Gastroesophageal sphincter (tissue), 4 donors: ENCODE measurements around the gene GDF2. TPM values are rescaled to one million over a fixed set of nuclear protein-coding genes. Genes with fewer than 3 reads are reported as not detected.
A peak's percentile ranks its signal among the peaks of the same experiment; 100 is the strongest.

Experiments
- ATAC-seq: fragments of 150-250 bp; one replicate; pipeline ENCODE4 v1.9.1; 2016; ENCODE audit warnings: mild to moderate bottlenecking, moderate library complexity
- H3K27ac ChIP-seq, 4 donors: fragments of 200-600 bp; sonication (generic) in 3 of 4; 1 replicate in 3 of 4; 2 replicates in 1 of 4; pipeline ENCODE4 v1.5.1; 2016 to 2019
- H3K27me3 ChIP-seq: fragments of 200-600 bp; sonication (generic); one replicate; pipeline ENCODE4 v1.5.1; 2019
- H3K36me3 ChIP-seq, 2 donors: fragments of 200-600 bp; sonication (generic); one replicate each; pipeline ENCODE4 v1.5.1; 2019; ENCODE audit warnings: control low read depth in 1 of 2
- H3K4me1 ChIP-seq, 3 donors: fragments of 200-600 bp; sonication (generic); 1 replicate in 2 of 3; 2 replicates in 1 of 3; pipeline ENCODE4 v1.5.1; 2016 to 2019; ENCODE audit warnings: control low read depth in 2 of 3
- H3K4me3 ChIP-seq, 2 donors: fragments of 200-600 bp; sonication (generic); one replicate each; pipeline ENCODE4 v1.5.1; 2019; ENCODE audit warnings: mild to moderate bottlenecking in 1 of 2, moderate library complexity in 1 of 2
- H3K9me3 ChIP-seq, 3 donors: fragments of 200-600 bp; sonication (generic); one replicate each; pipeline ENCODE4 v1.5.1; 2017 to 2019; ENCODE audit warnings: control low read depth in 2 of 3
- EP300 ChIP-seq: sonication (generic); formaldehyde crosslinking; IDR thresholded peaks from one replicate; pipeline ENCODE4 v1.6.1; 2017; ENCODE audit warnings: antibody characterized with exemption, mild to moderate bottlenecking
- POLR2A ChIP-seq, 2 donors: fragments of 450-650 bp; IDR thresholded peaks; one replicate each; pipeline ENCODE4 v1.6.1; 2017; ENCODE audit warnings: antibody characterized with exemption in 2 of 2, mild to moderate bottlenecking in 2 of 2, moderate library complexity in 1 of 2
- POLR2AphosphoS5 ChIP-seq: sonication (generic); formaldehyde crosslinking; IDR thresholded peaks from one replicate; pipeline ENCODE4 v1.6.1; 2017; ENCODE audit warnings: antibody characterized with exemption
- WGBS, 2 donors: methylation state at CpG; one replicate each; pipeline ENCODE4 v1.1.5; 2018; ENCODE audit warnings: low coverage in 1 of 2; 5-methylcytosine and 5-hydroxymethylcytosine counted together
- total RNA-seq, 4 donors: library from RNA; depleted of rRNA; stranded (reverse); fragments of >200 nt; gene quantifications; one replicate each; pipeline ENCODE4 v1.1.0, GENCODE V29; 2016
- TF ChIP-seq, protein P1 (sequence below), 4 experiments: fragments of 200-600 bp in 2 of 4; fragments of 450-650 bp in 2 of 4; sonication (generic) in 1 of 4; IDR thresholded peaks; one replicate each; pipeline ENCODE4 v1.5.1; 2017 to 2019; ENCODE audit warnings: antibody characterized with exemption in 4 of 4, mild to moderate bottlenecking in 2 of 4, moderate library complexity in 2 of 4

The GDF2 gene
- total RNA-seq, 4 donors from 2014 or later = not detected

DNA sequence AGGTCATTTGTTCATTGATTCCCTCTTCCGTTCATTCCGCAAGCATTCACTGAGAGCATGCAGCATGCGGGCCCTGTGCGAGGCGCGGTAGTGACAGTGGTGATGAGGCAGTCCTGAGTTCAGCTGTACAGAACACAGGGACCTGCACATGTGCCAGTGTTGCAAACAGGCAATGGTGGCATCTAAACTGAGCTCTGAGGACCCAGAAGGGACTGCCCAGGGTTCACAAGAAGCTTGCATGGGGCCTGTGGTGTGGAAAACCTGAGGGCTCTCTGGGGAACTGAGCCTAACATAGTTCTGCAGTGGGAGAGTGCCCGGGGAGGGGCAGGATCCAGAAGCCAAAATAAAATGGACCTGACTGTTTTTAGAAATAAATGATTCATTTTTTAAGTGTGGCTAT is 48.6 kb downstream of the GDF2 start:
- Histone ChIP-seq H3K36me3 (no peaks in the 10 kb centered on the region), H3K27ac (no peak overlapping the region), H3K9me3 (no peaks in the 10 kb centered on the region), H3K4me1 (peaks cover 0 to 12% (median 7%) of the 10 kb centered on the region in 3 donors), H3K27me3 (no peaks in the 10 kb centered on the region), H3K4me3 (no peak overlapping the region)
- WGBS, 2 donors = 63 to 87% methylated on average over 1 to 6 of the region's 7 CpGs
- ATAC-seq = no peak
- no peak for TF ChIP-seq EP300
- TF ChIP-seq POLR2AphosphoS5 = no peak
- no peak for TF ChIP-seq POLR2A (IDR thresholded peaks at IDR 0.05)
- TF ChIP-seq, protein P1, sequence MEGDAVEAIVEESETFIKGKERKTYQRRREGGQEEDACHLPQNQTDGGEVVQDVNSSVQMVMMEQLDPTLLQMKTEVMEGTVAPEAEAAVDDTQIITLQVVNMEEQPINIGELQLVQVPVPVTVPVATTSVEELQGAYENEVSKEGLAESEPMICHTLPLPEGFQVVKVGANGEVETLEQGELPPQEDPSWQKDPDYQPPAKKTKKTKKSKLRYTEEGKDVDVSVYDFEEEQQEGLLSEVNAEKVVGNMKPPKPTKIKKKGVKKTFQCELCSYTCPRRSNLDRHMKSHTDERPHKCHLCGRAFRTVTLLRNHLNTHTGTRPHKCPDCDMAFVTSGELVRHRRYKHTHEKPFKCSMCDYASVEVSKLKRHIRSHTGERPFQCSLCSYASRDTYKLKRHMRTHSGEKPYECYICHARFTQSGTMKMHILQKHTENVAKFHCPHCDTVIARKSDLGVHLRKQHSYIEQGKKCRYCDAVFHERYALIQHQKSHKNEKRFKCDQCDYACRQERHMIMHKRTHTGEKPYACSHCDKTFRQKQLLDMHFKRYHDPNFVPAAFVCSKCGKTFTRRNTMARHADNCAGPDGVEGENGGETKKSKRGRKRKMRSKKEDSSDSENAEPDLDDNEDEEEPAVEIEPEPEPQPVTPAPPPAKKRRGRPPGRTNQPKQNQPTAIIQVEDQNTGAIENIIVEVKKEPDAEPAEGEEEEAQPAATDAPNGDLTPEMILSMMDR (IDR thresholded peaks at IDR 0.05) = no peak

- Histone ChIP-seq H3K27me3 (no peaks in the 10 kb centered on the region), H3K4me3 (no peak overlapping the region), H3K4me1 (peaks cover 0 to 12% (median 7%) of the 10 kb centered on the region in 3 donors), H3K36me3 (no peaks in the 10 kb centered on the region), H3K27ac (no peak overlapping the region), H3K9me3 (no peaks in the 10 kb centered on the region)
- WGBS, 2 donors = 82 to 85% methylated on average over 4 of the region's 7 CpGs
- TF ChIP-seq POLR2A (IDR thresholded peaks at IDR 0.05) = no peak
- TF ChIP-seq EP300 = no peak
- no peak for TF ChIP-seq POLR2AphosphoS5
- TF ChIP-seq, protein P1 (IDR thresholded peaks at IDR 0.05) = no peak
- no peak for ATAC-seq
These were observed 49.6 kb downstream of the GDF2 start for GRCh38 chr10:47371629-47372485.

- no peak overlapping the region for H3K4me3 ChIP-seq
- H3K9me3 ChIP-seq = no peaks in the 10 kb centered on the region
- peaks cover 0 to 12% (median 7%) of the 10 kb centered on the region in 3 donors for H3K4me1 ChIP-seq
- WGBS, 2 donors = 83 to 96% methylated on average over 1 to 4 of the region's 6 CpGs
- TF ChIP-seq EP300 (no peak), POLR2AphosphoS5 (no peak), POLR2A (IDR thresholded peaks at IDR 0.05) (no peak)
- TF ChIP-seq, protein P1 (IDR thresholded peaks at IDR 0.05) = no peak
- peaks cover 4% of the 10 kb centered on the region for H3K27me3 ChIP-seq
- H3K36me3 ChIP-seq = no peaks in the 10 kb centered on the region
- no peak overlapping the region for H3K27ac ChIP-seq
- ATAC-seq = no peak
These were observed 50.5 kb downstream of the GDF2 start for GRCh38 chr10:47372726-47373125.

- Histone ChIP-seq H3K27me3 (peaks cover 23% of the 10 kb centered on the region), H3K27ac (no peak overlapping the region), H3K9me3 (no peaks in the 10 kb centered on the region), H3K4me1 (peaks cover 0 to 12% (median 7%) of the 10 kb centered on the region in 3 donors), H3K4me3 (no peak overlapping the region), H3K36me3 (no peaks in the 10 kb centered on the region)
- peak; percentile 26 for ATAC-seq
- 32% methylated on average over 6 to 7 of the region's 12 CpGs for WGBS, 2 donors
- TF ChIP-seq POLR2A (IDR thresholded peaks at IDR 0.05) (no peak), EP300 (no peak), POLR2AphosphoS5 (no peak)
- TF ChIP-seq, protein P1 (IDR thresholded peaks at IDR 0.05) = peak in 1 of 4 experiments; percentile 31
These were observed 52.6 kb downstream of the GDF2 start for GRCh38 chr10:47374611-47375536.
